Neural progenitor cell (in vitro differentiated cells): ENCODE measurements around the gene C19orf25. TPM values are rescaled to one million over a fixed set of nuclear protein-coding genes. Genes with fewer than 3 reads are reported as not detected.

Experiments used
- DNase-seq: peaks from one replicate; pipeline ENCODE4 v3.0.0-alpha.2; 2016; ENCODE audit warnings: low spot score
- H2AFZ ChIP-seq: fragments of 200-600 bp; sonication (generic); replicated peaks from 2 replicates; pipeline ENCODE4 v1.6.1; 2016; ENCODE audit warnings: antibody characterized with exemption
- H3F3A ChIP-seq: fragments of 200-600 bp; sonication (generic); 2 replicates; pipeline ENCODE4 v1.6.1; 2016; ENCODE audit warnings: antibody characterized with exemption, low read depth
- H3K27ac ChIP-seq: fragments of 200-600 bp; sonication (generic); 2 replicates; pipeline ENCODE4 v1.5.1; 2016; ENCODE audit warnings: mild to moderate bottlenecking
- H3K27me3 ChIP-seq: fragments of 200-600 bp; sonication (generic); 2 replicates; pipeline ENCODE4 v1.6.1; 2016; ENCODE audit warnings: mild to moderate bottlenecking, moderate library complexity
- H3K36me3 ChIP-seq: fragments of 200-600 bp; sonication (generic); 2 replicates; pipeline ENCODE4 v1.5.1; 2016
- H3K4me1 ChIP-seq: fragments of 200-600 bp; sonication (generic); 2 replicates; pipeline ENCODE4 v1.6.1; 2016; ENCODE audit warnings: mixed run types
- H3K4me2 ChIP-seq: fragments of 200-600 bp; sonication (generic); 2 replicates; pipeline ENCODE4 v1.6.1; 2016
- H3K4me3 ChIP-seq: fragments of 200-600 bp; sonication (generic); 2 replicates; pipeline ENCODE4 v1.5.1; 2016
- H3K79me2 ChIP-seq: fragments of 200-600 bp; sonication (generic); 2 replicates; pipeline ENCODE4 v1.6.1; 2016; ENCODE audit warnings: low read depth
- H3K9ac ChIP-seq: fragments of 200-600 bp; sonication (generic); 2 replicates; pipeline ENCODE4 v1.6.1; 2016
- H3K9me3 ChIP-seq: fragments of 200-600 bp; sonication (generic); 2 replicates; pipeline ENCODE4 v1.5.1; 2016; ENCODE audit warnings: low read depth
- H4K20me1 ChIP-seq: fragments of 200-600 bp; sonication (generic); 2 replicates; pipeline ENCODE4 v1.6.1; 2016; ENCODE audit warnings: low read depth
- H3K27ac Mint-ChIP-seq: 3 replicates; pipeline ENCODE4 v1.8.0; 2021; ENCODE audit warnings: mixed read lengths
- H3K27me3 Mint-ChIP-seq: 2 replicates; pipeline ENCODE4 v1.8.0; 2022; ENCODE audit warnings: low read depth, mild to moderate bottlenecking, inconsistent platforms, moderate library complexity, mixed read lengths; ENCODE audit not compliant: insufficient read depth
- H3K36me3 Mint-ChIP-seq: 3 replicates; pipeline ENCODE4 v1.8.0; 2021; ENCODE audit warnings: mixed read lengths
- H3K4me1 Mint-ChIP-seq: 3 replicates; pipeline ENCODE4 v1.8.0; 2021; ENCODE audit warnings: mixed read lengths
- H3K4me3 Mint-ChIP-seq: 3 replicates; pipeline ENCODE4 v1.8.0; 2021; ENCODE audit warnings: mild to moderate bottlenecking, moderate library complexity, mixed read lengths
- H3K9me3 Mint-ChIP-seq: 3 replicates; pipeline ENCODE4 v1.8.0; 2020; ENCODE audit warnings: mixed read lengths
- CTCF ChIP-seq: fragments of 200-600 bp; sonication (generic); IDR thresholded peaks from 2 replicates; pipeline ENCODE4 v1.5.1; 2017; ENCODE audit warnings: antibody characterized with exemption, mild to moderate bottlenecking
- EZH2 ChIP-seq: fragments of 200-600 bp; sonication (generic); IDR thresholded peaks from 2 replicates; pipeline ENCODE4 v1.6.1; 2017; ENCODE audit warnings: antibody characterized with exemption, mild to moderate bottlenecking, moderate library complexity
- EZH2phosphoT487 ChIP-seq: fragments of 200-600 bp; sonication (generic); IDR thresholded peaks from 2 replicates; pipeline ENCODE4 v1.6.1; 2017; ENCODE audit warnings: antibody characterized with exemption
- total RNA-seq: library from RNA; depleted of rRNA; stranded (reverse); fragments of >200 nt; gene quantifications from 2 replicates; pipeline ENCODE4 v1.2.3, GENCODE V29; 2015; ENCODE audit warnings: low replicate concordance

C19orf25 gene
- total RNA-seq, 1 donor from 2014 or later, result 14.4 TPM

DNA sequence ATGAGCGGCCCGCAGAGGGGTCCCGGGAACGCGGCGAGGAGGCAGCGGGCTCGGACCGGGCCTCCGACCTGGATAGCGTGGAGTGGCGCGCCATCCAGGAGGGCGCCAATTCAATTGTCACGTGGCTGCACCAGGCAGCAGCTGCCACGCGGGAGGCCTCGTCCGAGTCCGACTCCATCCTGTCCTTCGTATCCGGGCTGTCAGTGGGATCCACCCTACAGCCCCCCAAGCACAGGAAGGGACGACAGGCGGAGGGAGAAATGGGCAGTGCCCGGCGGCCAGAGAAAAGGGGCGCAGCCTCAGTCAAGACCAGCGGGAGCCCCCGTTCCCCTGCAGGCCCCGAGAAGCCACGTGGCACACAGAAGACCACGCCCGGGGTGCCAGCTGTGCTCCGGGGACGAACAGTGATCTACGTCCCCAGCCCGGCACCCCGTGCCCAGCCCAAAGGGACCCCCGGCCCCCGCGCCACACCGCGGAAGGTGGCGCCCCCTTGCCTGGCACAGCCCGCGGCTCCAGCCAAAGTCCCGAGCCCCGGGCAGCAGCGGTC, 10.7 kb downstream of the C19orf25 start:
- peak overlapping the region; percentile 16 for H3K4me3 ChIP-seq

GRCh38 chr19:1467490-1468273, 11.3 kb downstream of the C19orf25 start:
- H3K4me1 ChIP-seq, result peaks cover 43% of the 10 kb centered on the region
- H3K79me2 ChIP-seq, result no peaks in the 10 kb centered on the region
- peaks cover 99% of the 10 kb centered on the region for H3K27me3 ChIP-seq
- peak overlapping the region; percentile 72 for H3K4me2 ChIP-seq
- H3K9me3 Mint-ChIP-seq, result no peaks in the 10 kb centered on the region
- H3K4me1 Mint-ChIP-seq, result peaks cover 4% of the 10 kb centered on the region
- H3K9ac ChIP-seq, result no peak overlapping the region
- TF ChIP-seq EZH2 (peak; percentile 97), CTCF (peak; percentile 9), EZH2phosphoT487 (peak; percentile 89)
- peak; percentile 66 for DNase-seq
- H3K27ac Mint-ChIP-seq, result no peak overlapping the region
- peaks cover 26% of the 10 kb centered on the region for H3K27me3 Mint-ChIP-seq
- peaks cover 1% of the 10 kb centered on the region for H3K36me3 Mint-ChIP-seq
- H3K27ac ChIP-seq, result no peak overlapping the region
- H2AFZ ChIP-seq, result no peak overlapping the region
- H3K9me3 ChIP-seq, result no peaks in the 10 kb centered on the region
- H3K4me3 ChIP-seq, result peak overlapping the region; percentile 37
- H3F3A ChIP-seq, result peaks cover 50% of the 10 kb centered on the region
- H4K20me1 ChIP-seq, result peaks cover 95% of the 10 kb centered on the region
- H3K4me3 Mint-ChIP-seq, result no peak overlapping the region
- H3K36me3 ChIP-seq, result no peaks in the 10 kb centered on the region

More for the DNA sequence above, 10.7 kb downstream of the C19orf25 start:
- H3K4me1 ChIP-seq, result peaks cover 43% of the 10 kb centered on the region
- H3K36me3 Mint-ChIP-seq, result peaks cover 4% of the 10 kb centered on the region
- TF ChIP-seq EZH2 (peak; percentile 84), CTCF (no peak), EZH2phosphoT487 (peak; percentile 80)
- no peaks in the 10 kb centered on the region for H3K79me2 ChIP-seq
- H3K9me3 Mint-ChIP-seq, result no peaks in the 10 kb centered on the region
- peaks cover 50% of the 10 kb centered on the region for H3F3A ChIP-seq
- H3K9me3 ChIP-seq, result no peaks in the 10 kb centered on the region
- H3K4me1 Mint-ChIP-seq, result peaks cover 4% of the 10 kb centered on the region
- no peak overlapping the region for H3K9ac ChIP-seq
- peaks cover 95% of the 10 kb centered on the region for H4K20me1 ChIP-seq
- H3K36me3 ChIP-seq, result no peaks in the 10 kb centered on the region
- no peak overlapping the region for H3K27ac Mint-ChIP-seq
- DNase-seq, result no peak
- H3K4me3 Mint-ChIP-seq, result no peak overlapping the region
- no peak overlapping the region for H2AFZ ChIP-seq
- peaks cover 100% of the 10 kb centered on the region for H3K27me3 ChIP-seq
- peaks cover 30% of the 10 kb centered on the region for H3K27me3 Mint-ChIP-seq
- H3K4me2 ChIP-seq, result peak overlapping the region; percentile 72
- H3K27ac ChIP-seq, result no peak overlapping the region

GRCh38 chr19:1467215-1467489, 11.9 kb downstream of the C19orf25 start:
- TF ChIP-seq EZH2, result no peak
- TF ChIP-seq EZH2phosphoT487, result no peak
- no peak for TF ChIP-seq CTCF
- no peak overlapping the region for H2AFZ ChIP-seq
- H3K9ac ChIP-seq, result no peak overlapping the region
- H3K4me3 ChIP-seq, result peak overlapping the region; percentile 37
- peaks cover 92% of the 10 kb centered on the region for H4K20me1 ChIP-seq
- peaks cover 24% of the 10 kb centered on the region for H3K27me3 Mint-ChIP-seq
- H3K4me1 ChIP-seq, result peaks cover 42% of the 10 kb centered on the region
- H3K36me3 ChIP-seq, result no peaks in the 10 kb centered on the region
- no peaks in the 10 kb centered on the region for H3K79me2 ChIP-seq
- H3K4me1 Mint-ChIP-seq, result peaks cover 4% of the 10 kb centered on the region
- peak overlapping the region; percentile 72 for H3K4me2 ChIP-seq
- no peak overlapping the region for H3K4me3 Mint-ChIP-seq
- no peak for DNase-seq
- H3K9me3 Mint-ChIP-seq, result no peaks in the 10 kb centered on the region
- H3K36me3 Mint-ChIP-seq, result peaks cover 1% of the 10 kb centered on the region
- no peaks in the 10 kb centered on the region for H3K9me3 ChIP-seq
- H3K27ac ChIP-seq, result no peak overlapping the region
- no peak overlapping the region for H3K27ac Mint-ChIP-seq
- peaks cover 50% of the 10 kb centered on the region for H3F3A ChIP-seq
- peaks cover 96% of the 10 kb centered on the region for H3K27me3 ChIP-seq
